CD4-positive, alpha-beta T cell treated with Interleukin-4 for 4 hours (primary cell): ENCODE results near the gene IGF1R.
A peak's percentile ranks its signal among the peaks of the same experiment; 100 is the strongest.
"Not testable (repeated sequence)": the region's sequence is repeated elsewhere in the genome, so short reads cannot be mapped to it uniquely, and the experiment has no call there.

Experiments used
- DNase-seq: peaks from one replicate; pipeline ENCODE4 v3.0.0-alpha.2; 2020

Gene IGF1R

GRCh38 chr15:98952381-98952803 lies 304.1 kb downstream of the IGF1R start:
- no peak for DNase-seq

DNA sequence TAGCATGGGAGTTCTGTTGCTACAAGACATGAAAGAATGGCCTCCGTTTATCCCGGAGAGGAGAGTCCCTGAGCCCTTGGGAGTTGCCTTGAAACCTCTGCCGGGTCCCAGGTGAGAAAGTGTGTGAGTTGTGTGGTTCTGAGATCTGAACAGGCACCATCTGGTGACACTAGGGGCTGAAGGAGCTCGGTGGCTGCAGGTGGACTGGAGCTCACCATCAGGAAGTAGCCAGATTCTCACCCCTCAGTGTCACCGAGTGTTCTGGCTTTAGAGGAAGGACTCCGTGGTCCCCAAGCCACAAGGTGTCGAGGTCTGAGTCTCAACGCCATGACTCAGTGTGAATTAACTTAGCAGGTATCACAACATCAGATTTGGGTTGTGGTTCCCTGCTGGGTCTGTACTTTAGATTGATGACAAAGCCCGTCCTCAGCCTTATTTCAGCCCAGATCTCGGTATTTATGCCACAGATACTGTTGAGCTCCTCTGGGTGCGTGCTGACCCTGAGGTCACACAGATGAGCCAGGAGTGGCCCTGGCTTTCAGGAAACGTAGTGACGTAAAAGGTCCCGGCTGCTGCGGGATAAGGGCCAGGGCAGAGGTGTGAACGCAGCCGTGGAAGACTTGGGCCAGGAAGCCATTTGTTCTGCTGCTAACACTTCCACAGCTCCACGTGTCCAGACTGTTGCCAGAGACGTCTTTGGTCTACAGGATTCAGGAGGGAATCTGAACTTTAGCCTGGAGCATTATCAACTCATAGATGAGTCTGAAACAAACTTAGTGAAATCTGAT lies 304.9 kb downstream of the IGF1R start:
- peak; percentile 3 for DNase-seq

DNA sequence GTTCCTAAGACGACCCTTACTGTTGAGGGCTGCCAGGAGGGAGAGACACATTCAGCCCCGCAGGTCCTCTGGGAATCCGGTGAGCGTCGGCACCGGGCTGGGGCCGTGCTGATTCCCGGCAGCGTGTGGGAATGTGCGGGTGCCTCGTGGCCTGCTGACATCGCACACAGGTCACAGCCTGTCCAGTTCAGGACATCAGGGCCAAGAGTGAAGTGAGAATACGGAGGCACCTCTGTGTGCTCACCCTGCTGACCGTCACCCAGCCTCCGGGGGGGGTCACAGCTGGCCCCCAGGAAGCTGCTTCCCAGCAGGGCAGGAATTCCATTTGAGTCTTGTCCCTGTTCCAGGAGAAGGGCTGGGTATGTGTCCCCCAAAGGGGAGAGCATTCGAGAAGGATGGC lies 305.6 kb downstream of the IGF1R start:
- DNase-seq, result no peak

DNA sequence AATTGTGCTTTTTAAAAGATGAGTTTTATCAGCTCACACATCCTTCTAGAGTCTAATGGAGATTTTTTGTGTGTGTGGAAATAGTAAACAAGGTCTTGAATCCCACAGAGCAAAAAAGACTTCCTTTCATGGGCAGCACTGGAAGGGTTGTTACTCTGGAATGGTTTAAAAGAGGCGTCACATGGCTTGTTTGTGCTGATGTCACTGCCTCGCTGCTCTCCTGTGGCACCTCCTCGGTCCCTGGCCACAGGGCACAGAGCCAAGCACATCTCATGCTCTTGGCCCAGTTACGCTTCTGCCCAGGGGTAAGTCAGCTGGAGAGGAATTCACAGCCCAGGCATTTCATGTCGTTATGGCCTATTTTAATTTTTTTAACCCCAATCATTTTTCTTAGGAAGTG lies 306.1 kb downstream of the IGF1R start:
- no peak for DNase-seq

DNA sequence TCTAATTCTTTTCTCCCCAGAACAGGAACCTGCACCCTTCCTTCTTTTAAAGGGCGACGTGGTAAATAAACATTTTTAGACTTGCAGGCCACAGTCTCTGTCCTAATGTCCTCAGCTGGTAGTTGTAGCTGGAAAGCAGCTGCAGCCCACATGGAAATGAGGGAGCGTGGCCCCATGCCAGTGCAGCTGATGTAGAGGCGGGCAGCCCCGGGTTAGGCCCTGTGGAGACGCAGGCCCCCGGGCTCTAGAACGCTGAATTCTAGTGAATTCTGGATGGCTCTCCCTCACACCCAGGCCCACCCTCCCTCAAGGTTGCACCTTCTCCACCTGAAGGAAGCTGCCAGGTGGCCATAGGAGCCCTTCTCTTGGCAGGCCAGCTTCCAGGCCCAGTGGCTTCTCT lies 307.0 kb downstream of the IGF1R start:
- no peak for DNase-seq

DNA sequence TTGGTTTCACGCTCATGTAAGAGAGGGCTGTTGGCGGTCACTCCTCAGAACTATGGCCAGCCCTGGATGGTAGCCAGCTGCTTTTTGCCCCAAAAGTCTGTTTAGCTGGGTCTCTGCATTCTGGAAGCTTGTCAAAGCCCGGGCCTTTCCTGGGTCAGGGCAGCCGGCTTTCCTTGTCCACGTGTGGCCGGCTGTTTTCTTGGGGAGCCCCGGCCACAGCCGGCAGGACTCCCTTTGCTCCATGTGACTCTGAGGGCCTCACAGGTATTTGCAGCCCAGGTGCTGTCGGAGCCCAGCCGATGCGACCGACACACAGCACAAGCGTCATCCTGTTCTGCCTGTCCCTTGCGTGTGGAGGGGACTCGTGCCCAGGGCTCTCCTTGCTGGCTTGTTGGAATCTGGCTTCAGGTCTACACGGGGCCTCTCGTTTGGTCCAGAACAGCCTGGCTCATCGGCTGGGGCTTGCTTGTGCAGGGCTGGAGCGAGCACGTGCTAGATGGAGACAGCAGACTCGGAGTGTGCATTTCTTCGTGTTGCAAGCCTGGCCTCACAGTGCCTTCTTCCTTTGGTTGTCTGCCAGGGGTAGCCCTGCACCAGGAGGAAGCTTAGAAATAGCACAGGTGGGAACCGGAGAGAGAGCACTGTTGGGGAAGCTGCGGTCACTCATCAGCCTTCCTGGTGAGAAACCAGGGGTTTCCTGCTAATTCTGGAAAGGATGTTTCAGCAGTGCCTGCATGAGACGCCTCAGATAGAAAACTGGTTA lies 307.8 kb downstream of the IGF1R start:
- DNase-seq, result no peak

GRCh38 chr15:98956796-98957553 lies 308.6 kb downstream of the IGF1R start:
- no peak for DNase-seq

DNA sequence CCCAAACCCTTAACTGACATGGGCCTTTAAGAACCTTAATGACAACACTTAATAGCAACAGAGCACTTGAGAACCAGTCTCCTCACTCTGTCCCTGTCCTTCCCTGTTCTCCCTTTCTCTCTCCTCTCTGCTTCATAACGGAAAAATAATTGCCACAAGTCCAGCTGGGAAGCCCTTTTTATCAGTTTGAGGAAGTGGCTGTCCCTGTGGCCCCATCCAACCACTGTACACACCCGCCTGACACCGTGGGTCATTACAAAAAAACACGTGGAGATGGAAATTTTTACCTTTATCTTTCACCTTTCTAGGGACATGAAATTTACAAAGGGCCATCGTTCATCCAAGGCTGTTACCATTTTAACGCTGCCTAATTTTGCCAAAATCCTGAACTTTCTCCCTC lies 309.3 kb downstream of the IGF1R start:
- DNase-seq, result no peak

DNA sequence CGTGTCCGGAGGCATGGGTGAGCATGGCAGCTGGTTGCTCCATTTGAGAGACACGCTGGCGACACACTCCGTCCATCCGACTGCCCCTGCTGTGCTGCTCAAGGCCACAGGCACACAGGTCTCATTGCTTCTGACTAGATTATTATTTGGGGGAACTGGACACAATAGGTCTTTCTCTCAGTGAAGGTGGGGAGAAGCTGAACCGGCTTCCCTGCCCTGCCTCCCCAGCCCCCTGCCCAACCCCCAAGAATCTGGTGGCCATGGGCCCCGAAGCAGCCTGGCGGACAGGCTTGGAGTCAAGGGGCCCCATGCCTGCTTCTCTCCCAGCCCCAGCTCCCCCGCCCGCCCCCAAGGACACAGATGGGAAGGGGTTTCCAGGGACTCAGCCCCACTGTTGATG lies 309.7 kb downstream of the IGF1R start:
- no peak for DNase-seq

DNA sequence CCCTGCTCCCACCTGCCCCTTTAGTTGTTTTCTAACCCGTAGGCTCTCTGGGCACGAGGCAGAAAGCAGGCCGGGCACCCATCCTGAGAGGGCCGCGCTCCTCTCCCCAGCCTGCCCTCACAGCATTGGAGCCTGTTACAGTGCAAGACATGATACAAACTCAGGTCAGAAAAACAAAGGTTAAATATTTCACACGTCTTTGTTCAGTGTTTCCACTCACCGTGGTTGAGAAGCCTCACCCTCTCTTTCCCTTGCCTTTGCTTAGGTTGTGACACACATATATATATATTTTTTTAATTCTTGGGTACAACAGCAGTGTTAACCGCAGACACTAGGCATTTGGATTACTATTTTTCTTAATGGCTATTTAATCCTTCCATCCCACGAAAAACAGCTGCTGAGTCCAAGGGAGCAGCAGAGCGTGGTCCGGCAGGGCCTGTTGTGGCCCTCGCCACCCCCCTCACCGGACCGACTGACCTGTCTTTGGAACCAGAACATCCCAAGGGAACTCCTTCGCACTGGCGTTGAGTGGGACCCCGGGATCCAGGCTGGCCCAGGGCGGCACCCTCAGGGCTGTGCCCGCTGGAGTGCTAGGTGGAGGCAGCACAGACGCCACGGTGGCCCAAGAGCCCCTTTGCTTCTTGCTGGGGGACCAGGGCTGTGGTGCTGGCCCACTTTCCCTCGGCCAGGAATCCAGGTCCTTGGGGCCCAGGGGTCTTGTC lies 310.7 kb downstream of the IGF1R start:
- DNase-seq, result no peak

DNA sequence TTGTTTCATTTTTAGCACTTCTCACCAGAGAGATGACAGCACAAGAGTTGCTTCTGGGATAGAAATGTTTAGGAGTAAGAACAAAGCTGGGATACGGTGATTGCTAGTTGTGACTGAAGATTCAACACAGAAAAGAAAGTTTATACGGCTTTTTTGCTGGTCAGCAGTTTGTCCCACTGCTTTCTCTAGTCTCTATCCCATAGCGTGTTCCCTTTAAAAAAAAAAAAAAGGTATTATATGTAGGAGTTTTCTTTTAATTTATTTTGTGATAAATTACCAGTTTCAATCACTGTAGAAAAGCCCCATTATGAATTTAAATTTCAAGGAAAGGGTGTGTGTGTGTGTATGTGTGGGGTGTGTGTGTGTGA lies 311.3 kb downstream of the IGF1R start:
- no peak for DNase-seq

DNA sequence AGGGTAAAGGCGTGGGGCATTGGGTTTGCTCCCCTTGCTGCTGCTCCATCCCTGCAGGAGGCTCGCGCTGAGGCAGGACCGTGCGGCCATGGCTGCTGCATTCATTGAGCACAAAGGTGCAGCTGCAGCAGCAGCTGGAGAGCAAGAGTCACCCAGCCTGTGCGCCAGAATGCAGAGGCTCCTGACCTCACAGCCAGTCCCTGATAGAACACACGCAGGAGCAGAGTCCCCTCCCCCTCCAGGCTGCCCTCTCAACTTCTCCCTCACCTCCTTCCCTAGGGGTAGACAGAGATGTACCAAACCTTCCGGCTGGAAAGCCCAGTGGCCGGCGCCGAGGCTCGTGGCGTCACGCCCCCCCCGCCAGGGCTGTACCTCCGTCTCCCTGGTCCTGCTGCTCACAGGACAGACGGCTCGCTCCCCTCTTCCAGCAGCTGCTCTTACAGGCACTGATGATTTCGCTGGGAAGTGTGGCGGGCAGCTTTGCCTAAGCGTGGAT lies 312.3 kb downstream of the IGF1R start:
- DNase-seq, result no peak

DNA sequence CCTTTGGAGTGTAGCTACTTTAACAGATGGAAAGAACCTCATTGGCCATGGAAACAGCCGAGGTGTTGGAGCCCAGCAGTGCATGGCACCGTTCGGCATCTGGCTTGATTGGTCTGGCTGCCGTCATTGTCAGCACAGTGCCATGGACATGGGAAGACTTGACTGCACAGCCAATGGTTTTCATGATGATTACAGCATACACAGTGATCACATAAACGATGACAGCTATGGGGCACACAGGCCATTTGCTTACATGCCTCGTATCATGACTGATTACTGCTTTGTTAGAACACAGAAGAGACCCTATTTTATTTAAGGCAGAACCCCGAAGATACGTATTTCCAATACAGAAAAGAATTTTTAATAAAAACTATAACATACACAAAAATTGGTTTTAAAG lies 315.1 kb downstream of the IGF1R start:
- DNase-seq, result no peak

GRCh38 chr15:98964466-98965133 lies 316.3 kb downstream of the IGF1R start:
- no peak for DNase-seq

DNA sequence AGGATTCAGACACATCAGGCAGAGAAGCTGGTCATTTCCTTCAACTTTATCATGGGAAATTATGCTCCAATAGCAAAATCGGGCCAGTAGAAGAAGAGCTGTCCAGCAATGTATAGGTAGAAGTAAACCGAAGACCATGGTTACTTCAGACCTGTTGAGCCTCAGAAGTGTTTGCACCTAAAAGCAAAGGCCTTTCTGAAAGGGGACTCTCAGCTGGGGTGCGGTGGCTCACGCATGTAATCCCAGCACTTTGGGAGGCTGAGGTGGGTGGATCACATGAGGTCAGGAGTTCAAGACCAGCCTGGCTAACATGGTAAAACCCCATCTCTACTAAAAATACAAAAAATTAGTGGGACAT lies 316.8 kb downstream of the IGF1R start:
- not testable (repeated sequence) for DNase-seq

- DNase-seq, result no peak
Observed at GRCh38 chr15:98965597-98965996, 317.3 kb downstream of the IGF1R start.

DNA sequence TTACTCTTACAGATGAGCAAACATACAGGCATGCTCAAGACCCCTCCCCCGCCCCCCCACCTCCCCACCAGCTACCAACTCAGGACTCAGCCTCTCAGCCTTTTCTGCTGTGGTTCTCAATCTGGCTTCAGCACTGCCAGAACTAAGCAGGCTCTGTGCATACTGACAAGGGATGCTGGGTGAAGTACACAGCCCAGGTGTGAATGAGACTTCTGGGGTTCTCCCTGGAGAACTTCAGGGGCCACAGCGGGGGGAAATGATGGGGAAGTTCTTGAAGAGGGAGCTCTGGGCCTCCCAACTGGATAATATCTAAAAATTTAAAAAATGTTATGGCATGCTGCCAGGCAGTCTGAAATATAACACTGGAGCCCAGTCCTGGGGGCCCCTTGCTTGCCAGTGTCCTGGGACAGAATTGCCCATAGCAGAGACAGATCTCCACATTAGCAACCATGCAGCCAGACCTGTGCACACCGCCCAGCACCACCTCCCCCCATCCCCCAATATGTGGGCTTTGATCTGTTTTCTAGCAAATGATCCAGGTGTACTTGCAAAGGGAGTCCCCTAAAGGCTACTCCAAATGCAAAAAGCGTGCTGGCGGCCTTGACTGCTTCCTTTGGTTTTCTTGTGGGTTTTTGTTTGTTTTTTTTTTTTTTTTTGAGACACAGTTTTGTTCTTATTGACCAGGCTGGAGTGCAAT lies 317.9 kb downstream of the IGF1R start:
- DNase-seq, result no peak

GRCh38 chr15:98967096-98967495 lies 318.8 kb downstream of the IGF1R start:
- DNase-seq, result no peak

DNA sequence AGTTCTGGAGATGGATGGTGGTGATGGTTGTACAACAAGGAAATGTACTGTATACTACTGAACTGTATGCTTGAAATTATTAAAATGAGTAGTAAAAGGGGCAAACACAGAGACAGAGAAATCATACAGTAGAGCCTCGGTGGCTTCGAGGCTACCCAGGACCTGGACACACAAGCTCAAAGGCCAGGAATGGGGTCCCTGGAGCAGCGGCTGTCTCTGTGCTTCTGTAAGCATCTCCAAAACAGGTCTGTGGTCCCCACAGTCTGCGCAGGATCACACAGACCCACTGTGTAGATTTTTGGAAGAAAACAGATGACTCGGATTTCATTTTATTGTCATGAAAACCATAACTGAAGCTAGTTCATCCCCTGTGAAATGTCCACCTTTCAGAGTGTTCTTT lies 319.6 kb downstream of the IGF1R start:
- no peak for DNase-seq

GRCh38 chr15:98968576-98968975 lies 320.2 kb downstream of the IGF1R start:
- no peak for DNase-seq

GRCh38 chr15:98969126-98969735 lies 320.9 kb downstream of the IGF1R start:
- DNase-seq, result no peak
